ENCODE results near the gene TEC. TPM values are rescaled to one million over a fixed set of nuclear protein-coding genes. Genes with fewer than 3 reads are reported as not detected.

The TEC gene
- total RNA-seq: under 0.01 and 0.78 TPM in 2 replicates

GRCh38 chr4:48268956-48269860 is at the start of gene TEC:
Gene TEC, minus strand, starts transcription at chr4:48269838. Its CDS starts 41,224 bp downstream, at chr4:48228614.

DNA sequence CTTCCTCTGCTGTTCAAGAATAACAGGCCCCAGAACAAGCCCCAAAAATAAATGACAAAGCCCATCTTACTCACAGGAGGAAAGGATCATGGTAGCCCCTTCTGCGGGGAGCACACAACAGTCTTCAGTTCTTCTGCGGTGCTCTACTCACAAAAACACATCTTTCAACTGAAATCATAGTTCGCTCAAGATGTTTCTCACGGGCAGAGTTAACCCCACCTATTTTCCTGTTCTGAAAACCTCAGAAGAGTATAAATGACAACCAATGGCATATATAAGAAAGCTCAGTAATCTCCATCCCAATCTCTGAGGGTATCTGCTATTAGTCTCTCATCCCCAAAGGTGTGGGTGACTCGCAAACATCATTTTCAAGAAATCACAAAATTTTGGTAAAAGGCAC is 135.6 kb downstream of the TEC start, which contains the start of gene TXK:
TXK (minus strand) TSS at position 170 of the 400 bp plus-strand sequence; CDS start at position 90, 80 bp downstream.

Other genes starting within 250 kb of the TEC start
- 0.59 and 0.60 TPM in 2 replicates for gene TXK, start 135.6 kb downstream of the TEC start, total RNA-seq
- 27.0 and 30.7 TPM in 2 replicates for gene SLAIN2, start 71.7 kb upstream of the TEC start, total RNA-seq
- not detected in 2 replicates for gene SLC10A4, start 213.5 kb upstream of the TEC start, total RNA-seq
- not detected in 2 replicates for gene ZAR1, start 220.4 kb upstream of the TEC start, total RNA-seq